ENCODE measurements around the gene STARD13.

The STARD13 gene

DNA sequence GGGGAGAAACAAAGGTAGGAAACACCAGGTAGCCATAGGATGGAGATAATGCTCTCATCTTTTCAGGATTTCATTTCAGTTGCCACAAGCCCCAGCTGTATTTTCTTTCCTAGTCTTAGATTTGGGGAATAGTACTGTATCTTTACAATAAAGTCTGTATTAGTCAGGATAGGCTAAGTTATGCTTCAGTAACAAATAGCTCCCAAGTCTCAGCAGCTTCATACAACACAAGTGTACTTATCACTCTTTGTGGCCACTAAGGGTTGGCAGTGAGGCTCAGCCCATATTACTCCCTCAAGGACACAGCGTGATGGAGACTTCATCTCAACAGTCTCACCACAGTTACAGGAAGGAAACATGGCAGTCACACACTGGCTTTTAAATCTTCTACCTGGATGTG is 61.4 kb downstream of the STARD13 start:
- no peak for DNase-seq (ENCODE audit: low read depth in 3 of 3)

DNA sequence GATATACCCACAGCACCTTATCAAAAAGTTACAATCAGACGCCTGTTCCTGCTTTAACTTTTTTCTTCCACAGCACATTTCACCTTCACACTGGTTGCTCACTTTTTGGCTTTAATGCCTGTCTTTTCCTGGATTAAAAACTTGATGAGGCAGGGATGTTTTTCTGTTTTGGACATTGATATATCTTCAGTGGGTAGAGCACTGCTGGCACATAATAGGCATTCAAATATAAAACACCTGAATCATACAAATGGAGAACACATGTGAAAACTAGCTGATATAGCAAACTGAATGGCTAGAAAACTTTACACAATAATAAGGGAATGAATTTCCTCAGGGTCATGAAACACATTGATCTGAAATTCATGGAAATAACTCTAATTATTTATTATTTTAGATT is 65.6 kb downstream of the STARD13 start:
- DNase-seq (ENCODE audit: low read depth in 3 of 3) = no peak

DNA sequence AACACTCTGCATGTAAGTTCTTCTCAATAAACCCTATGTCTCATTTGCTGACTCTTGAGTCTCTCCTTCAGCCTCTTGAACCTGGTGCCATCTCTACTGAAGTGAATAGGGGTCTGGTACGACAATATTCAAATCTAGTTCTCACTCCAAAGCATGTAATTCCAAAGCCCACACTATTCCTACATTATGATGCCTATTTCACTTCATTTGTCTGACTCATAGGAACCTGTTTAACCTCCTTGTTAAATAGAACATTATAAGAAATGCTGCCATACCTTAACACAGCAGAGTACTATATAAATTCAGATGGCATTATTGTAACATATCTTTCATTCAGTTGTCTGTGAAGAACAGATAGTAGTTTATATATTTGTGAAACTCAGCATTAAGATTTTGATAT is 67.1 kb downstream of the STARD13 start:
- DNase-seq (ENCODE audit: low read depth in 3 of 3) = no peak

DNA sequence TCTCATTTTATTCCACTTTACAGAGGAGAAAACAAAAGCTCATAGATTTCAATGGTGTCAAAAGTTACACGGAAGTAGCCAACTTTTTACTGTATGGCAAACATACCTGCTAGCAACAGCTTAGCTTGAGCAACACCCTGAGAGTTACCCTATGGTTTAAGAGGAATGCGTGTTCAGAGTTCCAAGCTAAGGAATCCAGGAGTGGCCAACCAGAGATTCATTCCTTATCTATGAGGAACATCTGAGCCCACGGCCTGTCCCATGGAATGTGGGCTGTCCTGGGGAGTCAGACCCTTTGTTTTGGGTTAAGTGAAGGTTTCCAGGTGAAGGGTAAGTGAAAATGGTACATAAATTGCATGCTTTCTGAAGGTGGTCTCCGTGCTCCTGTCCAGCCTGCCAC is 67.5 kb downstream of the STARD13 start:
- DNase-seq (ENCODE audit: low read depth in 3 of 3) = no peak

DNA sequence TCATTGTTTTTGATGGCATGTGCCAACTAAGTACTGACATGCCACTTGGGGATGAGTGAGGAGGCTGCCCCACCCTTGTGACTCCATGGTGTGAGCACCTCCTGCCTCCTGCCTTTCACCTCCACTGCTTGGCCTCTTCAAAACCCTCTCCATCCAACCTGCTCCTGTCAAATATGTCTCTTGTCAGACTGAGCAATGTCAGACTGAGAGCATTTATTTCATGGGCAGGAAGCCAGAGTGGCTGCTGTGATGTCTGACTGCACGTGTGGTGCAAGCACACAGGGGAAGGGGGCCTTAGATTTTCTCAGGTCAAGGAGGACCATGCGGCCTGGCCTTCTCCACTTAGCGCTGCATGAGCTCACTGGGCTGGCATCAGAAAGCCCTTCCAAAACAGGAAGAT is 68.3 kb downstream of the STARD13 start:
- no peak for DNase-seq (ENCODE audit: low read depth in 3 of 3)

DNA sequence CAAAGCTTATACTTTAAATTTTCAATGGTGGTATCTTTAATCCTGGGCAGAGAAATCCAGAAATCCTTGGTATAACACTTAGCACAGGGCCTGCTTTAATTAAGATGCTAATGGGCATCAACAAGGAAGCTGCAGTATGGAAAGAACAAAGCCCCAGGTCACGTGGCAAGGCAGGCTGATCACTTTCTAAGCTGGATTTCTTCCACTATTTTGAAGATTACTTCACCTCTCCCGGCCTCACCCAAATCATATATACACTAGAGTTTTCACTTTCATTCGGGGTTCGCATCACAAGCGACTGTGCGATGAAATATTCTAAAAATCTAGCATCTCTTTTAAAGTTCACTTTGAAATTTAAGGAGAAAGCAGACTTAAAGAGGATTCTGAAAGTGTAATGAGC is 71.8 kb downstream of the STARD13 start:
- no peak for DNase-seq (ENCODE audit: low read depth in 3 of 3)

DNA sequence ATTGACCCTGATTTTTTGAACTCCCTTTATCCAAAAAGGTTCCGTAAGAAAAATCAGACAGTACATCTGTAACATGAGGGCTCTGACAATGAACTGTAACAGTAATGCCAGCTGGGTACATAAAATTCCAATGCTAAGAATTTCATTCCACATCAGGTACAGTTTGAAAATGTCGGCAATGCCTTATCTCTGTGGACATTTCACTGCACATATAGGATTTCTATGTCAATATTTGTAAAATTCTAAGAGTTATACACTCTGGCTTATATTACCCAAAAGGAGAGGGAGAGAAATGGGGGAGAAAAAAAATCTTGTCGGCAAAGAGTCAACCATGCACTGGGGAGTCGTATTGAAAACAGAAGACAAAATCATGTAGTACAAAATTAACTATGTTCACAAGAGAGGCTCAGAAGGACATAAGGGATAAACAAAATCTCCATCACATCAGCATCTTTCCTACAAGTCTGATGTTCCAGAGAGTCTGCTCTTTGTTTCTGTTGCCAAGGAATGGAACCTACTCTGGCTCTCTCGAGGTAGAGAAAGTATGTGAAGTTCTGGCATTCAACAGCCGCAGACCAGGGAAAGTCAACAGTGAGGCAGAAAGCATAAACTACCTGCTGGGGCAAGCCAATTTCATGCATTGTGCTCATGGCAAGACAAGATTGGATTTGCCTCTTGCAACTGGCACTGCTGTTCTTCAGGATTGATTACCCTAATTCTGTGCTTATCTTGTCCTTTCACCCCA is 72.4 kb downstream of the STARD13 start:
- no peak for DNase-seq (ENCODE audit: low read depth in 3 of 3)

DNA sequence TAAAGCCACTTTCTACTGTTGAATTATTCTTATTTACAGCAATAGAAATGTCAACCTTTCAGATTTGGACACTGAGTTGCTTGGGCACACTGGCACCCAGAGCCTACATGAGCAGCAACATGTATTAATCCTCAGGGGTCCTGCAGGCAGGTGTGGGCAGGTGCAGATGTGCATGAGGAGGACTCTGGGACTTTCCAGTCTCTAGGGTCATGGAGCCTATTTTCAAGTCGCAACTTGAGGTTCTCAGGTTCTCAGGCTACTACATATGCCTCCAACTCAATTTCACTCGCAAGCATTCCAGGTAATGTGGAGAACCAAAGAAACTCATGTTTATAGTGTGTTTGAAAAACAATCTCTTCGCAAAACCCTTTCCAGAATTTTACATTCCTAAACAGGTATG is 73.2 kb downstream of the STARD13 start:
- no peak for DNase-seq (ENCODE audit: low read depth in 3 of 3)

DNA sequence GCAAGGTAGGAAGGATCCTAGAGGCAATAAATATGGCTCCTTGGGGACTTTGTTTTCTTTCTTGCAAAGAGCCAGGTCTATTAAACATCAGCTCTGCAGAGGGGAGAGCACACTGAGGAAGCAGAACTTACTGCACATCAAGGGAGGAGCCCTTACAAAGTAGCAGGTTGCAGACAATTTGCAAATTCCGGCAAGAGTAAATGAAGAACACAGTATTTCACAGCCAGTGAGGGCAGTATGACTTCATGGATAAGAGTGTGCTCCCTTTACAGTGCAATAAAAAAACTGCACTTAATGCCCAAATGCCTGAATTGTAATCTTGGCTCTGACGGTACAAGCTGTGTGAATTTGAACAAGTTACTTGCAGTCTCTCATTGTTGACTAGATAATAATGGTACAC is 75.5 kb downstream of the STARD13 start:
- no peak for DNase-seq (ENCODE audit: low read depth in 3 of 3)

DNA sequence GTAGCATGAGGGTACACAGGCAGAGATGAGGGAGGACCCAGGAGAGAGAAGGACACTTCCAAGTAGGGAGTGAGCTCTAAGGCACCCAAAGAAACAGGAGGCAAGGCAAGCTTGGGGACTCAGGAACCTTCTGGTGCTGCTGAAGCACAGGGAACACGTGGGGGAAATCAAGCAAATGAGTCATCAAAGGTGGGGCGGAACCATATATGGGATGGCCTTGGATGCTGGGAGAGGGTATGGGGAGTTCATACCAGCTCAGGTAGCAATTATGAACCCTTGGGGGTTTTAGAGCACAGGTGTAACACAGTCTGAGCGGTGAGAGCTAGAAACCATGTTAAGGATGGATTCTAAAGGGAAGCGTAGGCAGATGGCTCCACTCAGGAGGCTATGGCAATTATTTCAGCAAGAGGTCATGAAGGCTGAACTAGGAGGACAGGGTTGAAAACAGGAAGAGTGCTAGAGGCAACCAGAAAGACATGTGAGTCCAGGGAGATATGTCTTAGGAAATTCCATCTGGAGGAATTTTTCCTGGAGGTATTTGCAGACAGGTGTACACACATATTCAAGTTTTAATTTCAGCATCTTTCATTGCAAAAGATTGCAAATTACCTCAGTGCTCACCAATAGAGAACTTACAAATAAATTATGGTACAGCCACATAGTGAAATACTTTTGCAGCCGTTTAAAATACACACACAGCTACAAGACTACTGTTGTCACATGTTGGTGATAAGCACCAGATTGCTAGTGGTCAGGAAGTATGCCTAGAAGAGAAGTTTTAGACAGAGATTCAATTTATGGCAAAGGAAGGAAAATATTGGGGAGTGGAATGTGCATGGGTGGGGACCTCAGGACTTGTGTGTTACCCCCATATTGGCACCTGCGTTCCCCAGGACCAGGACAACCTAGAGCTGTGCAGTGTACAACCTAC is 77.0 kb downstream of the STARD13 start:
- no peak for DNase-seq (ENCODE audit: low read depth in 3 of 3)

DNA sequence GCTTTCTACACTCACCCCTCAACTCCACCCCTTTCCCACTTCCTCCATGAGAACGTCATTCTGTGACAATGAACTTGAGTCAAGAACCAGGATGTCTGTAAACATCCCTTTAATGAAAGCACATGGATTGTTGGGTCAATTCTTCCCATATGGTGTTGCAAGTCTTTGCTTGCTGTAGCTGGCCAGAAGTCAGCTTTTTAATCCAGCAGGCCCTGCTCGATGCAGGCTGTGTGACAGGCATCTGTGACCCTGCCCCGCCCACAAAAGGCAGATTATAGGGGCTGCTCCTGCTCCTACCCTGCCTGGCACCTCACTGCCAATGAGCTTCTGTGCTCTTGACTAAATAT is 78.0 kb downstream of the STARD13 start:
- DNase-seq (ENCODE audit: low read depth in 3 of 3) = no peak

DNA sequence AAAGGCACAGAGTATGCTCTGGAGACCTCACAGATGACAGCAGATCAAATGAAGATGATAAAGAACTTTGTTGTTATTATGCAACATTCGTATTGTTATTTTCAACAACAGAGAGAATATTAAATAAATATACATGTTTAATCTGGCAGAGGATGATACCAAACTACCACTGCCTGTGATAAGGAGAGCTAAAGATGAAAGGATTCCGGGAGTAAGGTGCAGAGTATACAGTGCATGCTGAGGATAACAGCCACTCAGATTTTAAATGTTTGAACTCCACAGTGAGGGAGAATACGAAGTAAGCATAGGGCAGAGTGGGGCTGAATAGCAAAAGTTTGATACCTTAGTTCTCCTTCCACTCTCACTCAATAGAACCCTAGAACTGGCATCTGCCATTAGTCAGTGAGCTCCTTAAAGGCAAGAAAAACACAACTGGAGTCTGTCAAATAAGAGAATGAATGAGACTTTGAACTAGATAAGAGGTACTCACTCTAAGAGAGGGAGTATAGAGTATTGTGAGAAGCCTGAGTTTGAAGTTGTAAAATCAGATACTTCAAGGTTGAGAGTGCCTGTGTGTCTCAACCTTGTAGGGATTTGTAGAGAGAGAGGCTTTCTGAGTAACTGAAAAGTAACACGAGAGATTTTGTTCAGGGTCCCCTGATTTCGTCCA is 78.5 kb downstream of the STARD13 start:
- DNase-seq (ENCODE audit: low read depth in 3 of 3) = no peak

DNA sequence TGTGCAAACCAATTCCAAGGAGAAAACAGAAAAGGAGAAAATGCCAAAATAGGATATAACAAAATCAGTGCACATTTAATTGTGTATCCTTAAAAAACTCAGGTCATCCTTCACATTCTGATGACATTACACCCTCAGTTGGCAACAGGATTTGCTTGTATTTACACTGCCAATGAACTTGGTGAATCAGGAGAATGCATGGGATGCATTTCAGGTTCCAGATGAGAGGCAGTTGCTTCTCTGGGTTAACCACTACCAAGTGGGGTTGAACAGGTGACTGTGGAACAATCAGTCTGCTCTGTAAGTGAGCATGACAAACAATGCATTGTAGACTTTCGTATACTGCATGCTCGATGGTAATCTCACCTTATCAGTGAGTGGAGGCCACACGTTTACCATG is 79.1 kb downstream of the STARD13 start:
- no peak for DNase-seq (ENCODE audit: low read depth in 3 of 3)

DNA sequence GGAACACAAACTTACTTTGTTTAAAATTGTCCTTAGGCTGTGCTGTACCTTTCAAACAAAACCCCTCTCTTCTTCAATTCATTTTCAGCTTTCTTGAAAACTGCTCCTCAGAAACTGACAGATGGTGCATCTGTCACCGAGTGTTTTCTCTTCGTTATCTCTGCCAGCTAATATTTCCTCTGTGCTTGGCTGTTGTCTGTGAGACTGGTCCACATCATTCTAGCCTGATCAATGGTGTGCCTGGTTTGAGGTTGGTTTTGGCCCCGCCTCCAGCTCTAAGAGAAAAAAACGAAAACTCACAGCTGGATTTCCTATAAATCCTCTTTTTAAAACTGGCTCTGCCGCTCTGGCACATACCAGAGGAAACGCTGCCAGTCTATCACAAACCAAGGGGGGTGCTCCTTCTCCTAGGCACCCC is 79.7 kb downstream of the STARD13 start:
- no peak for DNase-seq (ENCODE audit: low read depth in 3 of 3)

DNA sequence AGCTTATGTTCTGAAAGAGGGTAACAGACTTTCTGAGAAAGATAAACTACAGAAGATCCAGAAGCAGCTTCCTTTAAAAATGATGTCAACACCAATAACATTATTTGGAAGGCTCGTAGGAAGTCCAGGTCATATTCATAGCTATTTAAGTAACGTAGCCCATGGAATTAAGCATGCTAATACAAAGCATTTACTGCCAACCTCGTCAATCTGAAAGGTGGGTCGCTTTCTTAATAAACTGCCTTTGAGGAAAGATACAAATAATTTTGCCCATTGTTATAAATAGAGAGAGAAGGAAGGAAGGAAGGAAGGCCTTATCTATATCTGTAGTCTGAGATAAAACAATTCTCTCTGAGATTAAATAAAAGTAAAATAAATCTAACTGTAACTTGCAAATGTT is 80.3 kb downstream of the STARD13 start:
- no peak for DNase-seq (ENCODE audit: low read depth in 3 of 3)

DNA sequence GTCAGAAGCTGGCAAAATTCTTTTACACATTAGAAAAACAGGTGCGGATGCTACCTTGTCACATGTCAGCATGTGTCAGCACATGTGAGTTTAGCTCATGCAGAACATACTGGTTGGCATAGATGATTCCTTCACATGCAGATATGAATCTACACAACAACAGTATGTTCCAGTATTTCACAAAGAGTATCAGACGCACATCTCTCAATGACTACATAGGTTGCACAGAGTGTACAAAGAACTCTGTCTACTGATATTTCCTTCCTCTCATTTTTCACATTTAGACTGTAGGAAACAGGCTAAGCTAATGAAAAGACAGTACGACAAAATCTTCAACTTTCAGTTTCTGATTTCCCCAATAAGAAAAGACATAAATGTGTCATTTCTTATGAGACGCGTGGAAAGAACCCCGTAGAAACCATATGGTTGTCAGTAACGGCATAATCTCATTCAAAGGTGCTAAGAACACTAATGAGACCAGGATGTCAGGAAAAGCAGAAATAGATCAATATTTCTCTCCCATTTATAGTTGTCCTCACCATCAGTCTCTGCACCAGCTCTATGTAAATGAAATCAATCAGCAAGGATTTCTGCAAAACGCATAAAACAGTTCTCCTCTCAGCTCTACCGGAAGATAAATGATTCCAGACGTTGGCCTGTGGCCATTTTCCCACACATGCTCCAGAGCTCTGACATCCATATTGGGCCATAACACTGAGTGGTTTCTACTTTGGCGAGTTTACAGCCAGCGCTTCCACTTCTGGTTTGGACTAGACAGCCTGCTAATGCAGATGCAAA is 81.2 kb downstream of the STARD13 start:
- DNase-seq (ENCODE audit: low read depth in 3 of 3) = no peak

DNA sequence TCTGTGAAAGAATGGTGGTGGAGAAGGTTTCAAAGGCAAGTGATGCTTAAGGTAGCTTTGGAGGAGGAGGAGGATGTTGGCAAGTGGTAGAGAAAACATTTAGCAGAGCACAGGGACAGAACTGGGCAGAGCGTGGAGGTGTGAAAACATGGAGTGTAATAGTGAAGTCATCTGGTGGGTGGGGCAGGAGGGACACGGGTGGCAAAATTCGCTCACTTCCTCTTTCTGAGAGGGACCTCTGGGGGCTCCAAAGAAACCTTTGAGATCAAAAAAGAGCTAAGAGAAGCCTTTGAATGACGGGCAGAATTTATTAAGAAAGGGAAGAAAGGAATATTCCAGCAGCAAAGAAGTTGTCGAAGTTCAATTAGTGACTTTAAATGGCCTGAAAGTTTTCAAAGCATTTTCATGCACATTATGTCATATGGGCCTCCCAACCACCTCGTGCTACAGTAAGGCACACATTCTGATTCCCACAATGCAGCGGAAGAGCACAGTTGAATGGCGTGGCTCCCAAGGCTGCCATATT is 82.8 kb downstream of the STARD13 start:
- DNase-seq (ENCODE audit: low read depth in 3 of 3) = no peak

DNA sequence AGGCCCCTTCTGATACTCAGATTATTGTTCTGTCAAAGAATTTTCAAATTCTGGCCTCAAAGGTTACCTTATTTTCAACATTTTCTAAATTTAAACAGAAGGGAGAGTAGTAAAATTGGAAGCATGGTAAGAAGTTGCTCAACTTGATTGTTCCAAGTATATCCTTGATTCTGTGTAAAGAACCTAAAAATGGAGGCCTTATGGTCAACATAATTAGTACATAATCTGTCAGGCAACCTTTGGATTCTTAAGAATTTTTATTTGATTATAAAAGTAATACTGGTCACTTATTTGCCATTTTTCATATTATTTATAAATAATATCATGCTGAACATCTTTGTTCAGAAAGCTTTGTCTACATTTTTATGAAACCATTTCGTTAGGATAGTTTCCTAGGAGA is 83.9 kb downstream of the STARD13 start:
- DNase-seq (ENCODE audit: low read depth in 3 of 3) = no peak

DNA sequence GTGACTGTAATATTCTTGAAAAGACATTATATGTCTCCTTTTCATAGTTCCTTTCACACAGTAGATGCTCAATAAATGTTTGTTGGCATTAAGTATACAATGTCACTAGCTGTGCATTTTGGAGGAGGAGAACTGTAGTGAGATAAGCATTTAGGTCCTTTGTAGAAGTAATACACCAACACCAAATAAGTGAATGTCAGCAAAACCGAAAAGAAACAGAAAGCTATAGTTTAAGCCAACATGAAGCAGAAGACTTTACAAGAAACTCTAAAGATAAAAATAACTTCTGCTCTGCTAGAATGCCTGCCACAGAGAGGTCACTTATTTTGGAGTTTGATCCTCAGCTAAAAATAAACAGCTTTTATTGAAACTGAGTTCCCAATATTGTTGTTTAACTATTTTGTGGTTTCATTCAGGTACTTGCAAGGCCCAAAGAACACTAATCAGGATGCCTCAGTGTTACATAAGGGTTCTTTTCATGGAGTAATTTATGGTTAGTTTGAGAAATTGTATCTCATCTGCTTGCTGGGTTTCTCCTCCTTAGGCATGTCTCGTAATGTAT is 86.2 kb downstream of the STARD13 start:
- DNase-seq (ENCODE audit: low read depth in 3 of 3) = no peak

DNA sequence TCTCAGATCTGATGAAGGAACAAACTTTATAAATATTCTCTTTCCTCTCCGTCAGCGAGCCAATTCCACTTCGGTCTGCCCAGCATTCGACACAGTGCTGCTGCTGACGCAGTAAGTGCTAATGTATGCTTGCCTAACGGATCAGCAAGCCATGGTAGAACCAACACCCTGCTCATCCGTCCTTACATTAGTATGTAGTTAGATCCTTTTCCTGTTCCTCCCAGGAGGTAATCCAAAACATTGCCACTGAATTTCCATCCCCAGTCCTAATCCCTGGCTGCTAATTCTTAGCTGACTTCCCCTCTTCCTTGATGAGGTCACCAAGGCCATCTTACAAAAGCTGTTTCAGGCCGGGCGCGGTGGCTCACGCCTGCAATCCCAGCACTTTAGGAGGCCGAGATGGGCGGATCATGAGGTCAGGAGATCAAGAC is 88.0 kb downstream of the STARD13 start:
- no peak for DNase-seq (ENCODE audit: low read depth in 3 of 3)

DNA sequence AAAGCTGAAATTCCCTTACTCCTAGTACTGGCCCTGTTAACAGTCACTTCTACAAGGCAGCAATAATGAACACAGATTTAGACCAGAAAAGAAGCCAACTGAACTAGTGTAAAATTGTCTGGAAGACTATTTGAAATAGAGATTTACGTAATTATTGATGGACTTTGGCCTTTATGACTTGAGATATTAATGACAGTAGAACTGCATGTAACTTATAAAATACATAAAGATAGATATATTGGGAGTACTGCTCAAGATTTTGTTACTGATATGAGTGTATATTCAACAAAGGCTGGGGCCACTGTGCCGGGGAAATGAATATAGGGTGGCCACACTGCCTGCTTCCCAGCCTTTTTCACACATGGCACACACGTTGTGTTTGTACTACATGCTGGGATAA is 88.8 kb downstream of the STARD13 start:
- no peak for DNase-seq (ENCODE audit: low read depth in 3 of 3)

All from stimulated activated CD4-positive, alpha-beta T cell treated with anti-CD3 and anti-CD28 coated beads, TNF-alpha, amount 100 ng/mL, for 4 hours (primary cell).